SK-N-MC (cell line): Measurements from ENCODE around the gene CDCA7.
A peak's percentile ranks its signal among the peaks of the same experiment; 100 is the strongest.

Source experiments
- DNase-seq: peaks from one replicate; pipeline ENCODE4 v3.0.0-alpha.2; 2011; ENCODE audit warnings: low read depth, low spot score
- H3K27ac ChIP-seq: fragments of 200-600 bp; sonication (generic); 2 replicates; pipeline ENCODE4 v1.5.1; 2016; ENCODE audit warnings: mixed run types
- H3K36me3 ChIP-seq: fragments of 200-600 bp; sonication (generic); 2 replicates; pipeline ENCODE4 v1.6.1; 2017; ENCODE audit warnings: antibody characterized with exemption, low read length, mixed read lengths; ENCODE audit not compliant: insufficient read depth
- H3K4me3 ChIP-seq: fragments of 200-600 bp; sonication (generic); 2 replicates; pipeline ENCODE4 v1.5.1; 2016
- H3K9ac ChIP-seq: fragments of 200-600 bp; sonication (generic); 2 replicates; pipeline ENCODE4 v1.8.0; 2017; ENCODE audit warnings: mixed run types, mixed read lengths; ENCODE audit not compliant: insufficient read length
- H3K9me3 ChIP-seq: fragments of 200-600 bp; sonication (generic); 2 replicates; pipeline ENCODE4 v1.6.1; 2017; ENCODE audit warnings: low read depth, mild to moderate bottlenecking, antibody characterized with exemption, low read length, moderate library complexity, mixed read lengths
- EZH2 ChIP-seq: fragments of 200-600 bp; sonication (generic); IDR thresholded peaks from one replicate; pipeline ENCODE4 v1.6.1; 2017; ENCODE audit warnings: antibody characterized with exemption
- FOXP2 ChIP-seq: optimal IDR thresholded peaks from 2 replicates; pipeline ENCODE3; 2011; ENCODE audit warnings: mild to moderate bottlenecking, moderate library complexity; ENCODE audit not compliant: insufficient read depth; ENCODE audit errors: extremely low read length, control extremely low read depth
- POLR2AphosphoS5 ChIP-seq: IDR thresholded peaks from 2 replicates; pipeline ENCODE4 v1.6.1; 2012; ENCODE audit warnings: mild to moderate bottlenecking, low read depth, low read length, borderline replicate concordance

The CDCA7 gene

DNA sequence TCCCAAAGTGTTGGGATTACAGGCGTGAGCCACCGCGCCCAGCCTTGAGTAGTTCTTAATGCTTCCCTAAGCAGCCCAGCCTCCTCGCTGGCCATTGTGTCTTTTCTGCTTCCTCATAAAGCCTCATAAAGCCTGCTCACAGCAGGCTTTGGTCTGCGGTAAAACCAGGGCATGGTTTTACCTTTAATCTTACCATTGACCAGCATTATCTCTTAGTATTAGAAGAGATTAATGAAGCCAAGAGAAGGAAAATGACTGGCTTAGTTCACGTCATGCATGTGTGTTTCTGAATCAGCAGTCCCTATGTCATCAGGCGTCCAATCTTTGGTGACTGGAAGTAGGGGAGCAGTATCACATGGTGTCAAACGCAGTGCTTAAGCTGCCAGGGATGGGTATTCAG, 14.9 kb upstream of the CDCA7 start:
- no peak for TF ChIP-seq EZH2
- TF ChIP-seq FOXP2 = no peak
- no peak for TF ChIP-seq POLR2AphosphoS5

GRCh38 chr2:173343921-173344320, 10.8 kb upstream of the CDCA7 start:
- Histone ChIP-seq H3K9ac (no peak overlapping the region), H3K27ac (no peak overlapping the region), H3K4me3 (no peak overlapping the region), H3K9me3 (no peaks in the 10 kb centered on the region), H3K36me3 (no peaks in the 10 kb centered on the region)
- no peak for DNase-seq
- TF ChIP-seq EZH2 = no peak
- no peak for TF ChIP-seq FOXP2
- no peak for TF ChIP-seq POLR2AphosphoS5

More for the DNA sequence above, 14.9 kb upstream of the CDCA7 start:
- H3K9ac ChIP-seq = no peak overlapping the region
- no peak for DNase-seq
- no peaks in the 10 kb centered on the region for H3K36me3 ChIP-seq
- H3K9me3 ChIP-seq = no peaks in the 10 kb centered on the region
- no peak overlapping the region for H3K27ac ChIP-seq
- no peak overlapping the region for H3K4me3 ChIP-seq

- no peak for TF ChIP-seq FOXP2
- DNase-seq = no peak
These were observed 8.6 kb upstream of the CDCA7 start for GRCh38 chr2:173346035-173346434.

DNA sequence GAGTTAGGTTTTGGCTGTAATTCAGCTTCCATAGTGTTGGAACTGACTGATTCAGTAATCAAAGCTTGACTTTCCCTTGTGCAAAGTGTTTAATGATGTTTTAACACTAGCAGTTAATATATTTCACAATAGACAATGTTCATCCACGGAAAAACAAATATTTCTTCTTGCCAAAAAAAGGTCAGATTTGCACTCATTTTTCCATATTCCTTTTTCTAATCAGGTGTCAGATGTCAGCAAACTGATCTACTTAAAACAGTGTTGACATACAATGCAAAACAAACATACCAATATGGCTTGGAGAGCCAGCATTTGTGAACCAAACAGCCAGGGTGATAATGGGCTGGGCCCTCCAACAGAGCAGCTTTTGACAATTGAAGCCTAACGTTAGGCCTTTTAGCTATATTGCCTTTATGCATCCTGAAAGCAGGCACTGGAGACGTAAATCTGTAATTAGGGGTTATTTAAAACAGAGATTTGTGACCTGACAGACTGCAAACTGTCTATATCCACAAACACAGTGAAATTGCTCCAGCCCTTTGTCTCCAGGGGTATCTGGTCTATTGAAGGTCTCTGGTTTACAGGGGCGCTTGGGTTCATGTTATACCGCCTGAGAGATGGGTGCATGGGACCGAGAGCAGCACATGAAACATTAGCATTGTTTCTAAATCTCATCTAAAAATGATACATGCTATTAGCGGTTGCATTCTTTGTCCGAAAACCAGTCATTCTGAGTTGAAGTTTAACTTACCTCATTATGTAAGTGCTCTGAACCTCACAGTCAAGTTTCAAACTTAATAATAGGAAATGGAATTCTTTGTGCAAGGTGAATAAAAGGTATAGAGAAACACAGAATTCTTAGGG, 7.1 kb upstream of the CDCA7 start:
- no peak for TF ChIP-seq EZH2
- TF ChIP-seq FOXP2 = no peak
- no peak for TF ChIP-seq POLR2AphosphoS5
- no peaks in the 10 kb centered on the region for H3K9me3 ChIP-seq
- H3K27ac ChIP-seq = no peak overlapping the region

More at GRCh38 chr2:173346035-173346434, 8.6 kb upstream of the CDCA7 start:
- no peaks in the 10 kb centered on the region for H3K9me3 ChIP-seq
- H3K9ac ChIP-seq = no peak overlapping the region
- no peak overlapping the region for H3K4me3 ChIP-seq
- no peak overlapping the region for H3K27ac ChIP-seq
- H3K36me3 ChIP-seq = no peaks in the 10 kb centered on the region

GRCh38 chr2:173349287-173349686, 5.4 kb upstream of the CDCA7 start:
- no peak for TF ChIP-seq EZH2
- TF ChIP-seq POLR2AphosphoS5 = no peak
- TF ChIP-seq FOXP2 = no peak
- no peak overlapping the region for H3K9ac ChIP-seq
- no peak overlapping the region for H3K27ac ChIP-seq
- no peaks in the 10 kb centered on the region for H3K36me3 ChIP-seq
- H3K9me3 ChIP-seq = no peaks in the 10 kb centered on the region
- DNase-seq = no peak
- no peak overlapping the region for H3K4me3 ChIP-seq

More for the DNA sequence above, 7.1 kb upstream of the CDCA7 start:
- Histone ChIP-seq H3K36me3 (no peaks in the 10 kb centered on the region), H3K9ac (no peak overlapping the region), H3K4me3 (no peak overlapping the region)
- DNase-seq = no peak

GRCh38 chr2:173350383-173350782, 4.3 kb upstream of the CDCA7 start:
- TF ChIP-seq POLR2AphosphoS5 (no peak), EZH2 (no peak), FOXP2 (no peak)
- Histone ChIP-seq H3K9me3 (no peaks in the 10 kb centered on the region), H3K27ac (no peak overlapping the region), H3K4me3 (no peak overlapping the region), H3K36me3 (no peaks in the 10 kb centered on the region), H3K9ac (no peak overlapping the region)
- DNase-seq = no peak

GRCh38 chr2:173351879-173352278, 2.8 kb upstream of the CDCA7 start:
- Histone ChIP-seq H3K36me3 (peaks cover 3% of the 10 kb centered on the region; the same call in 1 of the 2 replicates), H3K4me3 (no peak overlapping the region), H3K9ac (no peak overlapping the region), H3K9me3 (no peaks in the 10 kb centered on the region), H3K27ac (no peak overlapping the region)
- TF ChIP-seq FOXP2 = no peak
- no peak for TF ChIP-seq POLR2AphosphoS5
- no peak for TF ChIP-seq EZH2
- DNase-seq = no peak

GRCh38 chr2:173353556-173353955, 1.1 kb upstream of the CDCA7 start:
- Histone ChIP-seq H3K9ac (peak overlapping the region; percentile 98), H3K27ac (peak overlapping the region; percentile 98)
- no peak for DNase-seq

More at GRCh38 chr2:173353556-173353955, 1.1 kb upstream of the CDCA7 start:
- H3K36me3 ChIP-seq = peaks cover 15% of the 10 kb centered on the region
- H3K4me3 ChIP-seq = peak overlapping the region; percentile 98
- no peaks in the 10 kb centered on the region for H3K9me3 ChIP-seq
- TF ChIP-seq POLR2AphosphoS5 = no peak
- TF ChIP-seq EZH2 = no peak
- TF ChIP-seq FOXP2 = no peak
